ENCODE results near the gene SERPIND1. TPM values are rescaled to one million over a fixed set of nuclear protein-coding genes. Genes with fewer than 3 reads are reported as not detected.

The SERPIND1 gene
- total and polyA plus RNA-seq, 2 of the 8 experiments (the other 6 are each of a cell fraction or from before 2014, with no cell fraction given) = not detected

DNA sequence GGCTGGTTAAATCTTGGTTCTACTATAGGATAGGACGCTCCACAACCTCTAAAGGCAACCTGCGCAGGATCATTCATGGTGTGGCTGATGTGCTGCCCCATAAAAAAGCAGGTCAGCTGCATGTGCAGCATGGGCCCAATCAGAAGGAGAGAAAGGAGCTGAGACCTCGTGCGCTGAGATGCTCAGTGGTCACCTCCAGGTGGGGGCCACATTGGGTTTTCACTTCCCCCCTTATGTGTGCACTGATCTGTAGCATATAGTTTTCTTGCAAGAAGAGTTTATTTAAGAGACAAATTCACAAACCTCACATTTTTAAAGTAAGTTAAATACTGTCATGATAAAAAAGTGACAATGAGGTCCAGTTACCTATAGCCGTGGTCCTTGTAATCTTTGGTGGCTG lies 24.3 kb downstream of the SERPIND1 start:
- Histone ChIP-seq H4K20me1 (replicated peaks in 1 of 2; ENCODE audit: control insufficient read depth in 1 of 2, insufficient read depth in 2 of 2, low read length in 2 of 2) (no peaks in the 10 kb centered on the region), H3K14ac (ENCODE audit: insufficient read length) (no peak overlapping the region), H3K9ac (replicated peaks in 1 of 4; ENCODE audit: extremely low read depth in 1 of 4, low read depth in 3 of 4, low read length in 3 of 4) (no peak overlapping the region), H3K18ac (ENCODE audit: extremely low read depth, low read length) (no peak overlapping the region), H3K27ac (ENCODE audit: low read depth, low read length) (no peak overlapping the region), H2BK120ac (replicated peaks; ENCODE audit: low read depth, low read length) (no peak overlapping the region), H3K4me1 (replicated peaks in 1 of 4; ENCODE audit: control insufficient read depth in 3 of 4, insufficient read depth in 4 of 4, low read length in 3 of 4) (no peaks in the 10 kb centered on the region; a peak in 1 of 7 replicates), H4K91ac (replicated peaks; ENCODE audit: insufficient read length, low read length) (no peak overlapping the region), H3K23me2 (ENCODE audit: low read depth, low read length) (no peaks in the 10 kb centered on the region), H2BK20ac (ENCODE audit: low read length) (no peak overlapping the region), H3K79me1 (ENCODE audit: low read depth, low read length) (no peaks in the 10 kb centered on the region), H2BK12ac (ENCODE audit: low read depth, low read length) (no peak overlapping the region), H2AK5ac (ENCODE audit: low read depth, low read length) (no peak overlapping the region), H4K5ac (ENCODE audit: insufficient read length, low read depth, low read length) (no peak overlapping the region), H3K27me3 (replicated peaks in 1 of 4; ENCODE audit: control insufficient read depth in 3 of 4, extremely low read depth in 1 of 4, insufficient read depth in 3 of 4, low read length in 3 of 4) (no peaks in the 10 kb centered on the region), H2AFZ (ENCODE audit: low read length) (no peak overlapping the region), H3K36me3 (ENCODE audit: control insufficient read depth in 2 of 4, insufficient read depth in 4 of 4, low read length in 3 of 4) (peaks cover 0 to 5% (median 2%) of the 10 kb centered on the region in 4 experiments; a peak in 4 of 8 replicates), H3K23ac (ENCODE audit: insufficient read length) (no peak overlapping the region), H3K9me3 (ENCODE audit: insufficient read depth in 2 of 2, low read depth in 1 of 2, low read length in 1 of 2) (no peaks in the 10 kb centered on the region), H2BK5ac (ENCODE audit: low read depth, low read length) (no peak overlapping the region), H3K56ac (replicated peaks; ENCODE audit: insufficient read length, low read depth, low read length) (no peak overlapping the region), H2BK15ac (ENCODE audit: low read length) (no peak overlapping the region), H4K8ac (ENCODE audit: extremely low read depth, insufficient read depth, low read length) (no peak overlapping the region), H3K79me2 (ENCODE audit: control insufficient read depth in 1 of 2, insufficient read depth in 2 of 2, low read length in 2 of 2) (no peaks in the 10 kb centered on the region), H3K4ac (replicated peaks; ENCODE audit: insufficient read length, low read depth, low read length) (no peak overlapping the region), H3K4me3 (ENCODE audit: extremely low read depth in 1 of 4, insufficient read depth in 2 of 4, low read depth in 3 of 4, low read length in 4 of 4) (no peak overlapping the region), H3K4me2 (ENCODE audit: insufficient read depth in 1 of 2, low read depth in 2 of 2, low read length in 2 of 2) (no peak overlapping the region)
- FAIRE-seq (no peak), DNase-seq (ENCODE audit: low read depth in 1 of 2, low spot score in 2 of 2) (no peak)
- CTCF ChIA-PET (ENCODE audit: partially characterized antibody) = interaction anchor here (2.0 kb wide), 1 partner anchor 14 kb away, joined by 15 read pairs; no protein-coding TSS in a partner anchor
- WGBS, 2 experiments (ENCODE audit: extremely low coverage in 1 of 2, insufficient coverage in 1 of 2, insufficient read length in 1 of 2, insufficient replicate concordance in 2 of 2, low coverage in 1 of 2, low lambda C conversion rate in 2 of 2, missing lambda C conversion rate in 1 of 2) = 70% methylated on average over 5 of the region's 5 CpGs; no CpG with 5 or more reads in 1 of the 2 experiments
- POLR2A ChIA-PET (ENCODE audit: partially characterized antibody) = no interaction called here
- no peak for TF ChIP-seq KDM4A (IDR thresholded peaks at IDR 0.05; ENCODE audit: low read depth, low read length, severe bottlenecking)
- no peak for TF ChIP-seq BRCA1 (IDR thresholded peaks at IDR 0.05; ENCODE audit: low read depth, low read length)
- TF ChIP-seq E2F6 (IDR thresholded peaks at IDR 0.05) = no peak
- TF ChIP-seq RBBP5 (IDR thresholded peaks at IDR 0.05; ENCODE audit: borderline replicate concordance, low read depth, low read length) = no peak
- TF ChIP-seq MAFK (IDR thresholded peaks at IDR 0.05; ENCODE audit: low read depth, low read length) = no peak
- TF ChIP-seq TAF1 (IDR thresholded peaks at IDR 0.05; ENCODE audit: low read depth, low read length) = no peak
- TF ChIP-seq KDM1A (IDR thresholded peaks at IDR 0.05; ENCODE audit: borderline replicate concordance, low read length) = no peak
- TF ChIP-seq EZH2 (IDR thresholded peaks at IDR 0.05; ENCODE audit: low read depth, low read length, severe bottlenecking) = no peak
- TF ChIP-seq EP300 (IDR thresholded peaks at IDR 0.05; ENCODE audit: borderline replicate concordance in 1 of 2, low read depth in 2 of 2, low read length in 2 of 2) = no peak
- TF ChIP-seq PHF8 (conservative IDR thresholded peaks at IDR 0.05; ENCODE audit: low read depth, low read length) = no peak
- TF ChIP-seq SUZ12 (IDR thresholded peaks at IDR 0.05; ENCODE audit: low read length) = no peak

All from H1 (cell line).